ENCODE results near the gene FILIP1L.

The FILIP1L gene

DNA sequence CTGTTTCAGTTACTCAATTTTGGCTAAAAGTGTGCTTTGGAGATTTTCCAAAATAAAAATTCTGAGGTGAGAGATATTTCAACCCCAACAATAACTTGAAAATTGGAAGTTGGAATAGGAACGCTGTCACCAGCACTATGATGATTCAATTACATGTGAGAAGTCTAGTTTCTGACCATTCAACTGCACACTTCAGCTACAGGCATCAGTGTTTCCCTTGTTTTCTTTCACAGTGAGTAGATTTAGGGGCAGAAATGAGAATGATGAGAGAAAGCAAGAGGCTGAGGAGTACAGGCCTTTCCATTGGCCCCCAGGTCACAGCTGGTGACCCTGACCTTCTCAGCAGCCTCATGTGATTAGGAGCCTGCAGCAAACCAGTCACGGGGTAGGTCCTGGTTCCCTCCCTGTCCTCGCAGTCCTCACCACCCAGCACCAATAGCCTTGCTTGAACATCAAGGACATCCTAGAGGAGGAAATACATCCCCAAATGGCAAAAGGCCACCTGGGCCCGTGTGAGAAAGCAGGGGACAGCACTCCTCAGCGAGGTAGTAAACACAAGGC is 10.0 kb upstream of the FILIP1L start:
- DNase-seq = no peak

- DNase-seq = no peak
These were observed 8.8 kb upstream of the FILIP1L start for GRCh38 chr3:100123112-100123511.

- no peak for DNase-seq
These were observed 8.0 kb upstream of the FILIP1L start for GRCh38 chr3:100122321-100122720.

GRCh38 chr3:100120693-100121092 is 6.4 kb upstream of the FILIP1L start:
- no peak for DNase-seq

GRCh38 chr3:100120012-100120411 is 5.7 kb upstream of the FILIP1L start:
- no peak for DNase-seq

GRCh38 chr3:100117093-100117492 is 2.8 kb upstream of the FILIP1L start:
- no peak for DNase-seq

- DNase-seq = no peak
These were observed 433 bp downstream of the FILIP1L start for GRCh38 chr3:100113723-100114412.

DNA sequence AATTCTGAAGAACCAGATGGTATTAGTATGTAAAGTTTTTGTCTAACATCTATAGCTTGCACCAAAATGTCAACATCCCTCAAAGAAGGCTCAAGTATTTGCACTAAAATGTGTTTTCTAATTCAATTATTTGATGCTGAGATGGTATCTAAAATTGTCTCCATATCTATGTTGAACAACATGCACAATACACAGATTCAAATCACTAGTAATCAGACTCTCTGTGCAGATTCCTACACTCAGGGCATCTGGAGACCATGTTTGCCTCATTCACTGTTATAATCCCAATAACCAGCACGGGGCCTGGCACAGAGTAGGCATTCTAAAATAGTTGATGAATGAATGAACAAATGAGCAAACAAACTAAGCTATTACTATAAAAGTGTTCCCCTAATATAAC is 2.6 kb downstream of the FILIP1L start:
- no peak for DNase-seq

DNA sequence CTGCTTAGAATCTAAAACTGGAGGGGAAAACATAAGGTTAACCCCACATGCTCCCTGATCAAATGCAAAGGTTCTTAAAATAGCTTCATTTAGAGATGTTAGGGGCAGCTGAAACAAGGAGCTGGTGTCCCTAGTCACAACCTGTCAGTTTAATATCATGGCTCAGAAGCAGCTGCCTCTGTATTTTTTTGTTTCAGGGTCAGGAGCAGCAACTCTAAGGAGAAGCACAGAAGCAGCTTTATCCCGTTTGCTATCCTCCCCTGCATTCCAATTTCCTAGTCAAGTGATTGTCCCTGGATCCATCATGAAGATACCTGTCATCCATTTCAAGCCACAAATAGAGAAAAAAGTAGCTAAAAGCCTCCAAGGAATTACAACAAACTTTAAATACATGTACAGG is 4.1 kb downstream of the FILIP1L start:
- DNase-seq = no peak

DNA sequence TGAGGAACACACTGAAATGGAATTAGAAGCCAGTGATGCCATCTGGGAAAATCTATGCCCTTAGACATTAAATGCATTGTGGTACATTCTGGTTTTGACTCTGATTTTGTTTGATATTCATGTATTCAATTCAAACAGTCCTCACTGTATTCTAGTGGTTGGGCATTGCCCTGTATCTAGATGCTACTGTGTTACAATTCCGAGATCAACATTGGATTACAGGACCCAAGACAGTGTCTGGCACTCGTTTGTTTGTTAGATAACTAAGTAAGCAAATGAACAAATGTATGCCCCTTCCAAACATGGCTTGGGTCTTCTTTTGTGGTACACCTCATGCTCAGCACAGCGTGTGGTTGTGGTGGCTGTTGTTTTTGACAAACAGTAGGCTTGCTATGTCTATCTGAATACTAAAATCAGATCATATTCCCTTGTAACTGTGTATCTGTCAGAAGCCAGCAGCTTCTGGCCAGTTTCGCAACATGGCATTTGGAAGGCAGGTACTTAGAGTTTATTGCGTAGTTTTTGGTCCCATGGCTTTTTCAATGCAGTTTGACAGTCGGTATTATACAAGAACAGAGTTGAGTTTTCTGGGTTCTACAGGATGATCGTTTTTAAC is 5.7 kb downstream of the FILIP1L start:
- DNase-seq = no peak

- no peak for DNase-seq
These were observed 7.0 kb downstream of the FILIP1L start for GRCh38 chr3:100107221-100107814.

GRCh38 chr3:100106531-100107141 is 7.7 kb downstream of the FILIP1L start:
- DNase-seq = no peak

GRCh38 chr3:100106094-100106493 is 8.2 kb downstream of the FILIP1L start:
- DNase-seq = no peak

- no peak for DNase-seq
These were observed 8.8 kb downstream of the FILIP1L start for GRCh38 chr3:100105501-100105900.

DNA sequence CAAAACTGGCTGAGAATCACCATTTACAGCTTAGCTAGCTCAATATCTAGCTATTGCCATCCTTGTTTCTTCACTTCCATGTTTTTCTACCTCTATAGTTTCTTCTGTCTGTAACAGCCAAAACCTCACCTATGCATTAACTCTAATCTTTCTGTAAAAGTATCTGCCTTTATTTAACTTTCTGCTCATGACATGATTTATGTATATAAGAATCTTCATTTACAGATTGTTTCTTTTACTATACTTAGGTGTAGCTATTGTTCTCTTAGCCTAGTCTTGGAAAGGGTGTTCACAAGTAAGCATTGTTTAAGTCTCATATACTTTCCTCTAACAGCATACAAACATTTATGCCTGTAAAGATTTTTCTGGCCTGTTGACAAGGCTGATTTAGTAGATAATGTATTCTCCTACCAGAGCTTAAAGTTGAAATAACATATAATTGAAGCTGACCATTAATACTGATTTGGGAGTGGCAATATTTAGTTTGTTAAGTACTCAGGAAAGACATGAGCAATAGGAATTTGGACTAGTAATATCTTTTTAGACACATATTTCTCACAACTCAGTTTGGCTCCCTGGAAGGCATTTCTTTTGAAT is 9.4 kb downstream of the FILIP1L start:
- no peak for DNase-seq

GRCh38 chr3:100104442-100104798 is 9.9 kb downstream of the FILIP1L start:
- no peak for DNase-seq

DNA sequence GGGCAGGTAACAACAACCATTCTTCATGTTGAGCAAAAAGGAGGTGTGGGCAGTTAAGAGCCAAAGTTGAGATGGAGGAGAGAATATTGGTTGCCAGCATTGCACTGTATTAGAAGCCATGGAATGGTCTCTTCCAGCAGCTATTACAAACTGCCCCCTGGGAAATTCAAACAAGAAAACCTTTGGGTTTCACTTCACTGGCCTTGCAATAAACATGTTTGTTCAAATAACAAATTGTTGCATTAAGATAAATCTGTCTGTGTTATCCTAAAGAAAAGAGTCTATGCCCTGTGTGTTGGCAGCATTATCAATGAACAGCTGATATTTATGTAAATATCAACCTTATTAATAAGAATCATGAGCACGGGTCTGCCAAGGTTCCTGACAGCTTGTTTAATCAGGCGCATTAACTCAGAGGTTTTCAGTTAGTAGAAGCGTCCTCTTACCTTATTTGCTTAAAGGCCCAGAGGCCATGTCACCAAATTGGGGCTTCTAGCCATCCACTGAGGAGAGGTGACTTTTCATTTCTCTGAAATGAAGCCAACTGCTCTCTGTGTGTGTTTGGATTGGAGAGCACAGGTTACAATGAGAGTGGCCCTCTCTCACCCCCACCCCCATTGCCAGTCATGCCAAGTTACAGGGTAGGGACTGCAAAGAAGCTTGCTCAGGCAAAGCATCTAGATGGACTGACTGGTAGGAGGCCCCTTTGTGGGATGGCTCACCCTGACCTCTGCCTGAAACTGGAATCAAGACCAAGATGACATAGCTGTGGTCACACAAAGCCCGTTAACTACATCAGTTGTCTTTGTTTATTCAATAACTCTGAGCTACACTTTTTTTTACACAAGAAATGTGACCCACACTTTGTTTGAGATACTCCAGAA is 10.5 kb downstream of the FILIP1L start:
- no peak for DNase-seq

DNA sequence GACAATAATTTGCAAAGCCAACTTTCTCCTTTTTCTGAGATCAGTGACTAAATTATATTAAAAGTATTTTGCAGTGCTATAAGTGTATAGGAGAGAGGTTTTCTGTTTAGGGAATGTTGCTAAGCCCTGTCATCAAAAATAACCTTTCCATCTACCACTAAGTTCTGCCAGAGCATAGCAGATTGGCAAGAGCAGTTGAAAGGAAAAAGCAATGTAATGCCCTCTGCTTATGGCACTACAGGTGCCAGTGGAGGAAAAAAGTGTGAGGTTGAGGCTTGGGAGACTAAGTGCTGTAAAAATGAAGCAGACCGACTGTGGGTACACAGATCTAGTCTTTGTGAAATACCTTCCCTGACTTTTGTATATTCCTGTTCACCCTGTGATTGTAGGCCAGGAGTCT is 11.5 kb downstream of the FILIP1L start:
- DNase-seq = no peak

DNA sequence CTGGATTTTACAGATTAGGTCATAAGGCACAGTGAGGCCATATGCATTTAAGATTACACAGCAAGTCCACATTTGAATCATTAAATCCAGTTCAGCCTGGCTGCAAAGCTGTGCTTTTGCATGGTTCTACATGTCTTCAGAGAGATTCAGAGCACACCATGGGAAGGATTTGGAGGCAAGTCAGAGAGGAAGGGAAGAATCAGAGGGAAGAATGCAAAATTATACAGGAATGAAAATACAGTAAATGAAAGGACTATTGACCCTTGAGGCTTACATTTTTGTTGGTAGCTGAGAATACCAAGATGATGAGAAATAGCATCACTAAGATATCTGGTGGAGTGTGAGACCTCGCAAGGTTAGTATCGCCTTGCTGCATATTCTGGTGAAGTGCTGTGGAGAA is 13.9 kb downstream of the FILIP1L start:
- no peak for DNase-seq

DNA sequence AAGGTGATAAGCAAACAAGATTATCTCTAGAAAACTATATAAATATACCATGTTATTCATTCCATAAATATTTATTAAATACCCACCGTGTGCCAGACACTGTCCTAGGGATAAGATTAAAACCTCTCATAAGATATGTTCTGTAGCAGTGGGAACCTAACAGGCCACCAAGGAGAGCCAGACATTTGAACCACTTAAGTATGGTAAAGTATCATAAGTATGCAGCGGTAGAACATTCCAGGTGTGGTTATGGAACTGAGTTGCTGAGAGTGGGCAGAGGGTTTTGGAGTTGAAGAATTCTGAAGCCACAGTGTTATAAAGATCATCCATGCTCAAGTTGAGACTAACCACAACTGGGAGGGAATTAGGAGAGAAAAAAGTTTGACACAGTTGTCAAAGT is 14.7 kb downstream of the FILIP1L start:
- DNase-seq = no peak

GRCh38 chr3:100098784-100099070 is 15.6 kb downstream of the FILIP1L start:
- DNase-seq = no peak

GRCh38 chr3:100097919-100098783 is 16.1 kb downstream of the FILIP1L start:
- no peak for DNase-seq

All from activated effector memory CD4-positive, alpha-beta T cell treated with anti-CD3 and anti-CD28 coated beads, Interleukin-2, amount 50 U/mL, for 16 hours (primary cell).